Keratinocyte (primary cell): ENCODE results near the gene SLC44A1. TPM values are rescaled to one million over a fixed set of nuclear protein-coding genes. Genes with fewer than 3 reads are reported as not detected.

Source experiments
- DNase-seq: peaks from one replicate; pipeline ENCODE4 v3.0.0-alpha.2; 2011; ENCODE audit warnings: low read depth, missing footprints, low spot score
- FAIRE-seq: peaks from 2 replicates; lab custom pipeline; 2011; peaks lifted over from hg19 to GRCh38; lab: Jason Lieb, UNC
- H2AFZ ChIP-seq: 2 replicates; pipeline ENCODE4 v1.6.0; 2012; ENCODE audit warnings: low read length, control low read depth, inconsistent platforms; ENCODE audit not compliant: control insufficient read depth
- H3K27ac ChIP-seq: 2 replicates; pipeline ENCODE4 v1.5.1; 2011; ENCODE audit warnings: low read length; ENCODE audit not compliant: control insufficient read depth, insufficient read depth
- H3K27me3 ChIP-seq: 3 replicates; pipeline ENCODE4 v1.6.0; 2011; ENCODE audit warnings: low read length; ENCODE audit not compliant: control insufficient read depth, insufficient read depth; ENCODE audit errors: extremely low read depth
- H3K36me3 ChIP-seq, 2 experiments: 2 replicates in 1 of 2; 3 replicates in 1 of 2; pipeline ENCODE4 v1.5.1; 2011; ENCODE audit warnings: low read length in 2 of 2, mild to moderate bottlenecking in 1 of 2; ENCODE audit not compliant: control insufficient read depth in 2 of 2, insufficient read depth in 2 of 2; ENCODE audit errors: extremely low read depth in 1 of 2
- H3K4me1 ChIP-seq: 3 replicates; pipeline ENCODE4 v1.5.1; 2011; ENCODE audit warnings: low read length; ENCODE audit not compliant: control insufficient read depth, insufficient read depth; ENCODE audit errors: extremely low read depth
- H3K4me2 ChIP-seq: 3 replicates; pipeline ENCODE4 v1.6.0; 2011; ENCODE audit warnings: low read depth, low read length; ENCODE audit not compliant: control insufficient read depth, insufficient read depth; ENCODE audit errors: extremely low read depth
- H3K4me3 ChIP-seq, 3 experiments: fragments of 200-600 bp in 1 of 3; sonication (generic) in 1 of 3; 2 replicates in 2 of 3; 3 replicates in 1 of 3; pipeline ENCODE4 v1.5.1; 2011 to 2016; ENCODE audit warnings: low read length in 3 of 3, mild to moderate bottlenecking in 3 of 3, control low read depth in 2 of 3, inconsistent platforms in 1 of 3, low read depth in 1 of 3, mixed read lengths in 1 of 3, mixed run types in 1 of 3, moderate library complexity in 1 of 3; ENCODE audit not compliant: control insufficient read depth in 2 of 3, insufficient read depth in 2 of 3; ENCODE audit errors: extremely low read depth in 1 of 3
- H3K79me2 ChIP-seq: 2 replicates; pipeline ENCODE4 v1.6.0; 2012; ENCODE audit warnings: low read length; ENCODE audit not compliant: control insufficient read depth, insufficient read depth
- H3K9ac ChIP-seq: 3 replicates; pipeline ENCODE4 v1.6.0; 2011; ENCODE audit warnings: low read length; ENCODE audit not compliant: control insufficient read depth, insufficient read depth; ENCODE audit errors: extremely low read depth
- H3K9me1 ChIP-seq: 3 replicates; pipeline ENCODE4 v1.6.0; 2011; ENCODE audit warnings: low read length; ENCODE audit not compliant: control insufficient read depth, insufficient read depth; ENCODE audit errors: extremely low read depth
- H3K9me3 ChIP-seq: 2 replicates; pipeline ENCODE4 v1.5.1; 2012; ENCODE audit warnings: low read depth, low read length; ENCODE audit not compliant: control insufficient read depth
- H4K20me1 ChIP-seq: 3 replicates; pipeline ENCODE4 v1.6.0; 2011; ENCODE audit warnings: low read length; ENCODE audit not compliant: control insufficient read depth, insufficient read depth; ENCODE audit errors: extremely low read depth
- CTCF ChIP-seq, 3 experiments: IDR thresholded peaks in 1 of 3; conservative IDR thresholded peaks in 1 of 3; optimal IDR thresholded peaks in 1 of 3; 2 replicates in 2 of 3; 3 replicates in 1 of 3; pipeline versions ENCODE3 to v1.5.1; 2011; ENCODE audit warnings: low read length in 3 of 3, mild to moderate bottlenecking in 3 of 3, moderate library complexity in 2 of 3, control low read depth in 1 of 3, inconsistent platforms in 1 of 3; ENCODE audit not compliant: insufficient read depth in 2 of 3; ENCODE audit errors: extremely low read depth in 1 of 3
- EZH2 ChIP-seq: IDR thresholded peaks from one replicate; pipeline ENCODE4 v1.6.1; 2012; ENCODE audit warnings: inconsistent platforms, mild to moderate bottlenecking, low read length, moderate library complexity
- dilution Hi-C: fragments of 300-500 bp; cut with MboI; formaldehyde crosslinking; loops from one replicate; pipeline ENCODE4 v1.7.0; 2020; ENCODE audit warnings: low sequenced_read_pairs; ENCODE audit not compliant: extremely low pct_ligation_motif_present
- polyA plus RNA-seq, 5 experiments: library from polyadenylated mRNA; depleted of rRNA in 3 of 5; stranded (reverse) in 3 of 5; stranded (forward) in 1 of 5; unstranded in 1 of 5; fragments of >200 nt; gene quantifications; 1 replicate in 1 of 5; 2 replicates in 3 of 5; 3 replicates in 1 of 5; pipeline versions ENCODE4 v1.2.1 to v1.2.3, GENCODE V29; 2011 to 2012; ENCODE audit warnings: missing spikeins in 2 of 5, low read depth in 1 of 5, low replicate concordance in 1 of 5

SLC44A1 gene
- polyA plus RNA-seq, 1 donor (not counting 4 experiments of a cell fraction or from before 2014, with no cell fraction given) = 22.9 TPM

- Histone ChIP-seq H4K20me1 (no peaks in the 10 kb centered on the region), H3K27ac (peak overlapping the region; percentile 94), H3K4me3 (peak overlapping the region in 1 of 3 experiments; percentile 32), H3K27me3 (no peaks in the 10 kb centered on the region), H2AFZ (no peak overlapping the region), H3K9ac (peak overlapping the region; percentile 62), H3K36me3 (no peaks in the 10 kb centered on the region), H3K9me3 (no peaks in the 10 kb centered on the region), H3K4me2 (peak overlapping the region; percentile 73), H3K9me1 (no peaks in the 10 kb centered on the region), H3K79me2 (peaks cover 8% of the 10 kb centered on the region), H3K4me1 (peaks cover 28% of the 10 kb centered on the region)
- dilution Hi-C loops = no loop called here
- DNase-seq (no peak), FAIRE-seq (no peak)
- TF ChIP-seq EZH2 = no peak
- no peak for TF ChIP-seq CTCF (optimal IDR thresholded peaks at IDR 0.05 in 1 of 3, IDR thresholded peaks at IDR 0.05 in 1 of 3, conservative IDR thresholded peaks at IDR 0.05 in 1 of 3; ENCODE audit: extremely low read depth in 1 of 3, insufficient read depth in 2 of 3, low read length in 3 of 3)
These were observed 36.8 kb downstream of the SLC44A1 start for GRCh38 chr9:105281272-105281671.

DNA sequence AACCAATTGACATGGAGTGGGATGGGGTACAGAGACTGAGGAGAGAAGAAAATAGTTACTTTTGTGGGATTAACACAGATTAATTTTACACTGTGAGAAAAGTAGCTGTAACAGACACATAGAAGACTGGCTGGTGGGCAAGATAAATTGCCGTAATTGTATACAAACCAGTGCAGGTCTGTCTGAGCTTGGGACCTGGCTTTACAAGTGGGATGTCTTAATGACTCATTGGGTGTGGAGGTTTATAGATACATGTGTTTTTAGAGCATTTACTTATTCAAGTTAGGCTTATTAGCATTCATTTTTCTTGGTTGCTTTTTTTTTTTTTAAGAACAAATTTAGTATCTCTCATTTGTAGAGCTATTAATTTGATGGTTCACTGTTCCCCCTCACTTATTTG is 37.5 kb downstream of the SLC44A1 start:
- Histone ChIP-seq H3K79me2 (peaks cover 8% of the 10 kb centered on the region), H3K4me2 (peak overlapping the region; percentile 73), H4K20me1 (no peaks in the 10 kb centered on the region), H3K9ac (peak overlapping the region; percentile 18), H3K27me3 (no peaks in the 10 kb centered on the region), H3K27ac (peak overlapping the region; percentile 94), H3K9me3 (no peaks in the 10 kb centered on the region), H2AFZ (no peak overlapping the region), H3K4me1 (peaks cover 28% of the 10 kb centered on the region), H3K36me3 (no peaks in the 10 kb centered on the region), H3K4me3 (peak overlapping the region in 1 of 3 experiments; percentile 32), H3K9me1 (no peaks in the 10 kb centered on the region)
- TF ChIP-seq CTCF (optimal IDR thresholded peaks at IDR 0.05 in 1 of 3, IDR thresholded peaks at IDR 0.05 in 1 of 3, conservative IDR thresholded peaks at IDR 0.05 in 1 of 3; ENCODE audit: extremely low read depth in 1 of 3, insufficient read depth in 2 of 3, low read length in 3 of 3) (no peak), EZH2 (no peak)
- FAIRE-seq (peak; percentile 51), DNase-seq (no peak)
- dilution Hi-C loops = no loop called here
